ENCODE results near the gene ZNF568.

The ZNF568 gene

GRCh38 chr19:36894849-36895383 lies 21.2 kb upstream of the ZNF568 start:
- no peaks in the 10 kb centered on the region for H4K20me1 ChIP-seq (ENCODE audit: insufficient read depth, low read length, poor library complexity, severe bottlenecking)
- H3K9me2 ChIP-seq (replicated peaks; ENCODE audit: low read depth, low read length): no peaks in the 10 kb centered on the region
- no peaks in the 10 kb centered on the region for H3F3A ChIP-seq (ENCODE audit: low read depth)
- no peaks in the 10 kb centered on the region for H3K79me2 ChIP-seq (ENCODE audit: insufficient read depth, low read length)
- no peak overlapping the region for H3K9ac ChIP-seq (ENCODE audit: low read depth, low read length, poor library complexity, severe bottlenecking)
- no peak overlapping the region for H2AFZ ChIP-seq (ENCODE audit: low read length)
- no peaks in the 10 kb centered on the region for H3K27me3 ChIP-seq (ENCODE audit: insufficient read depth, low read length, poor library complexity, severe bottlenecking)
- H3K4me2 ChIP-seq (ENCODE audit: low read depth, low read length, poor library complexity, severe bottlenecking): no peak overlapping the region
- TF ChIP-seq EZH2phosphoT487 (IDR thresholded peaks at IDR 0.05; ENCODE audit: borderline replicate concordance) (no peak), CTCF (conservative IDR thresholded peaks at IDR 0.05; ENCODE audit: low read length) (no peak)
- H3K4me3 ChIP-seq (ENCODE audit: low read length, poor library complexity, severe bottlenecking): no peak overlapping the region
- H3K4me1 ChIP-seq (ENCODE audit: insufficient read depth, low read length, poor library complexity, severe bottlenecking): no peaks in the 10 kb centered on the region
- H3K36me3 ChIP-seq (ENCODE audit: insufficient read depth, low read length): peaks cover 58% of the 10 kb centered on the region; the same call in 1 of the 2 replicates
- H3K9me3 ChIP-seq (ENCODE audit: insufficient read depth, low read depth, low read length): peaks cover 66% of the 10 kb centered on the region

- Histone ChIP-seq H4K20me1 (ENCODE audit: insufficient read depth, low read length, poor library complexity, severe bottlenecking) (no peaks in the 10 kb centered on the region), H2AFZ (ENCODE audit: low read length) (no peak overlapping the region), H3F3A (ENCODE audit: low read depth) (no peaks in the 10 kb centered on the region), H3K4me2 (ENCODE audit: low read depth, low read length, poor library complexity, severe bottlenecking) (no peak overlapping the region), H3K79me2 (ENCODE audit: insufficient read depth, low read length) (no peaks in the 10 kb centered on the region), H3K36me3 (ENCODE audit: insufficient read depth, low read length) (peaks cover 35% of the 10 kb centered on the region; the same call in 1 of the 2 replicates), H3K9me3 (ENCODE audit: insufficient read depth, low read depth, low read length) (peaks cover 35% of the 10 kb centered on the region), H3K9ac (ENCODE audit: low read depth, low read length, poor library complexity, severe bottlenecking) (no peak overlapping the region), H3K27me3 (ENCODE audit: insufficient read depth, low read length, poor library complexity, severe bottlenecking) (no peaks in the 10 kb centered on the region), H3K4me1 (ENCODE audit: insufficient read depth, low read length, poor library complexity, severe bottlenecking) (no peaks in the 10 kb centered on the region), H3K9me2 (replicated peaks; ENCODE audit: low read depth, low read length) (no peaks in the 10 kb centered on the region), H3K4me3 (ENCODE audit: low read length, poor library complexity, severe bottlenecking) (no peak overlapping the region)
- TF ChIP-seq CTCF (conservative IDR thresholded peaks at IDR 0.05; ENCODE audit: low read length) (no peak), EZH2phosphoT487 (IDR thresholded peaks at IDR 0.05; ENCODE audit: borderline replicate concordance) (no peak)
Measured at GRCh38 chr19:36898422-36898821, 17.7 kb upstream of the ZNF568 start.

GRCh38 chr19:36916991-36917390 lies 859 bp downstream of the ZNF568 start:
- H3K9ac ChIP-seq (ENCODE audit: low read depth, low read length, poor library complexity, severe bottlenecking): peak overlapping the region; percentile 71
- TF ChIP-seq CTCF (conservative IDR thresholded peaks at IDR 0.05; ENCODE audit: low read length): no peak
- TF ChIP-seq EZH2phosphoT487 (IDR thresholded peaks at IDR 0.05; ENCODE audit: borderline replicate concordance): no peak
- H2AFZ ChIP-seq (ENCODE audit: low read length): peak overlapping the region; percentile 80

More at GRCh38 chr19:36916991-36917390, 859 bp downstream of the ZNF568 start:
- Histone ChIP-seq H3K79me2 (ENCODE audit: insufficient read depth, low read length) (no peaks in the 10 kb centered on the region), H3K4me3 (ENCODE audit: low read length, poor library complexity, severe bottlenecking) (peak overlapping the region; percentile 75), H3K9me3 (ENCODE audit: insufficient read depth, low read depth, low read length) (no peaks in the 10 kb centered on the region), H3K27me3 (ENCODE audit: insufficient read depth, low read length, poor library complexity, severe bottlenecking) (no peaks in the 10 kb centered on the region), H3K9me2 (replicated peaks; ENCODE audit: low read depth, low read length) (no peaks in the 10 kb centered on the region), H3F3A (ENCODE audit: low read depth) (no peaks in the 10 kb centered on the region), H4K20me1 (ENCODE audit: insufficient read depth, low read length, poor library complexity, severe bottlenecking) (no peaks in the 10 kb centered on the region), H3K36me3 (ENCODE audit: insufficient read depth, low read length) (no peaks in the 10 kb centered on the region), H3K4me1 (ENCODE audit: insufficient read depth, low read length, poor library complexity, severe bottlenecking) (peaks cover 13% of the 10 kb centered on the region), H3K4me2 (ENCODE audit: low read depth, low read length, poor library complexity, severe bottlenecking) (peak overlapping the region; percentile 72)
